Fibroblast of mammary gland (primary cell): Measurements from ENCODE around the gene PXMP2.

Experiments
- DNase-seq: peaks from one replicate; pipeline ENCODE4 v3.0.0-alpha.2; 2010; ENCODE audit warnings: low read depth
- H3K4me3 ChIP-seq: 2 replicates; pipeline ENCODE4 v1.5.1; 2011; ENCODE audit warnings: low read depth, mild to moderate bottlenecking, low read length, moderate library complexity; ENCODE audit not compliant: control insufficient read depth
- TF ChIP-seq, protein P1 (sequence below): conservative IDR thresholded peaks from 2 replicates; pipeline ENCODE4 v1.5.1; 2011; ENCODE audit warnings: low read depth, low read length, inconsistent platforms; ENCODE audit not compliant: control insufficient read depth, insufficient read depth

The PXMP2 gene

GRCh38 chr12:132687211-132688164 lies at the start of gene PXMP2, which contains the start of gene POLE:
Gene PXMP2 (plus strand): TSS chr12:132687587. CDS start chr12:132687671, 84 bp downstream.
Gene POLE (minus strand): TSS chr12:132687342. CDS start chr12:132687315, 27 bp downstream.
- TF ChIP-seq, protein P1, sequence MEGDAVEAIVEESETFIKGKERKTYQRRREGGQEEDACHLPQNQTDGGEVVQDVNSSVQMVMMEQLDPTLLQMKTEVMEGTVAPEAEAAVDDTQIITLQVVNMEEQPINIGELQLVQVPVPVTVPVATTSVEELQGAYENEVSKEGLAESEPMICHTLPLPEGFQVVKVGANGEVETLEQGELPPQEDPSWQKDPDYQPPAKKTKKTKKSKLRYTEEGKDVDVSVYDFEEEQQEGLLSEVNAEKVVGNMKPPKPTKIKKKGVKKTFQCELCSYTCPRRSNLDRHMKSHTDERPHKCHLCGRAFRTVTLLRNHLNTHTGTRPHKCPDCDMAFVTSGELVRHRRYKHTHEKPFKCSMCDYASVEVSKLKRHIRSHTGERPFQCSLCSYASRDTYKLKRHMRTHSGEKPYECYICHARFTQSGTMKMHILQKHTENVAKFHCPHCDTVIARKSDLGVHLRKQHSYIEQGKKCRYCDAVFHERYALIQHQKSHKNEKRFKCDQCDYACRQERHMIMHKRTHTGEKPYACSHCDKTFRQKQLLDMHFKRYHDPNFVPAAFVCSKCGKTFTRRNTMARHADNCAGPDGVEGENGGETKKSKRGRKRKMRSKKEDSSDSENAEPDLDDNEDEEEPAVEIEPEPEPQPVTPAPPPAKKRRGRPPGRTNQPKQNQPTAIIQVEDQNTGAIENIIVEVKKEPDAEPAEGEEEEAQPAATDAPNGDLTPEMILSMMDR: no peak
- H3K4me3 ChIP-seq: peak within 1 kb of the TSS; percentile 55
- peak; percentile 88 for DNase-seq

GRCh38 chr12:132637811-132638210 lies 49.6 kb upstream of the PXMP2 start:
- TF ChIP-seq, protein P1: no peak
- no peak overlapping the region for H3K4me3 ChIP-seq
- no peak for DNase-seq

DNA sequence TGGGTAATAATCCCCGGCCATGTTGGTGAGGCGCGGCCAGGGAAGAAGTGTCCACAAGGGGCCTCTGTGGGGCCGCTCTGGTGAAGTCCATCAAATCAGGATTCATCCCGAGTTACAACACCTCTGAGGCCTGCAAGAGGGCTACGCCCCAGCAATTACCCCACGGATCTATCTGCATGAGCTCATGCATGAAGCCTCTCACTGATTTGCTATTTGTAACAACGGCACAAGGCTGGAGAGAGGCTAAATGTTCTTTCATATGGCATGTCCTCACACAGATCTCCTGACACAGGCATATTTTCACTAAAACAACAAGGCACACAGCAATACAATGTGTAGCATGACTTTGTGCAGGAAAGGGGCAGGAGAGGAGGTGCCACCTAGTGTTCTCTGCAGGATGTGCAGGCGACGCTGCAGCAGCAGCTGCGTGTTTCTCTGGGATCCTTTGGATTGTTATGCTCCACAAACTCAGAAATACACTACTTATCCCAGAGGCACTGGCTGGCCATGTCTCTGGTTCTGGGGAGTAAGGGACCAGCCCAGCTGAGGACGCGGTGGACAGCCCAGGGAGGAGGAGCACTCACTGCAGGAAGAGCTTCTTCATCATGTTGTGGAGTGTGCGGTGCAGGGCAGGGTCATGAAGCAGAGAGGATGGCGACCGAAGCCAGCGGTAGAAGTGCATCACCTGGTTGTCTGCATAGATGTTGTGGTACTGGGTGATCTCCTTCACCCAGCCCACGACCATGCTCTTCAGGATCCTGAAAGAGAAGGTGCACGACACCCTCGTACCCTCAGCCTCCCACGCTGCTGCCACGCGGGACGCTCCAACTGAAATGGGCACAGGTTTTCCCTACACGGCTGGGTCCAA lies 48.6 kb upstream of the PXMP2 start:
- TF ChIP-seq, protein P1: peak; percentile 86
- H3K4me3 ChIP-seq: no peak overlapping the region
- peak; percentile 81 for DNase-seq

DNA sequence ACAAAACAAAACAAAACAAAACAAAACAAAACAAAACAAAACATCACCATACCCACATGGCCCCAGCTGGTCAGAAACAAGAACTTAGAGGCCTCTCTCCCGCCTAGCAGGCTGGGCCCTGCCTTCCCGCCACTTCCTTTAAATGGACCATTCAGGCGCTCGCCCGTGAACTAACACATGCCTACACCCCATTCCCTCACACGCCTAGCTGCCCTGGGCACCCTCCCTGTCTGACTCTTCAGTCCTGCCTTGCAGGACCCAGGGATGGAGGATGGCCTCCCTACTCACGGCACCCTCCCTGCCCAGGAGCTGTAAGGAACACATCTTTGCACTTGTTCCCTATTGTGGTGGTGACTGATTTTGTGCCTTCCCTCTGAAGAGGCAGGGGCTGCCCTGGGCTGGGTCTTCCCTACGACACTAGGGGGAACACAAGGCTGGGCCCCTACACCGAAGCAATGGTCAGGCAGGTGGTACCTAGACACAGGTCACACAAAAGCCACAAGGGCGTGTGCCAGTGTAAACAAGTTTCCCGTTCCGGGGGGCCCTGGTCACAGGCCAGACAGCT lies 47.3 kb upstream of the PXMP2 start:
- TF ChIP-seq, protein P1: no peak

GRCh38 chr12:132640936-132641335 lies 46.5 kb upstream of the PXMP2 start:
- DNase-seq: no peak
- H3K4me3 ChIP-seq: no peak overlapping the region
- TF ChIP-seq, protein P1: no peak

More for the DNA sequence above, 47.3 kb upstream of the PXMP2 start:
- DNase-seq: no peak
- H3K4me3 ChIP-seq: no peak overlapping the region
